Measurements from ENCODE around the gene ITPRIP. TPM values are rescaled to one million over a fixed set of nuclear protein-coding genes. Genes with fewer than 3 reads are reported as not detected.

ITPRIP gene
- total and polyA plus RNA-seq, 4 donors: 4.3 to 51.4 (median 18.9) TPM

DNA sequence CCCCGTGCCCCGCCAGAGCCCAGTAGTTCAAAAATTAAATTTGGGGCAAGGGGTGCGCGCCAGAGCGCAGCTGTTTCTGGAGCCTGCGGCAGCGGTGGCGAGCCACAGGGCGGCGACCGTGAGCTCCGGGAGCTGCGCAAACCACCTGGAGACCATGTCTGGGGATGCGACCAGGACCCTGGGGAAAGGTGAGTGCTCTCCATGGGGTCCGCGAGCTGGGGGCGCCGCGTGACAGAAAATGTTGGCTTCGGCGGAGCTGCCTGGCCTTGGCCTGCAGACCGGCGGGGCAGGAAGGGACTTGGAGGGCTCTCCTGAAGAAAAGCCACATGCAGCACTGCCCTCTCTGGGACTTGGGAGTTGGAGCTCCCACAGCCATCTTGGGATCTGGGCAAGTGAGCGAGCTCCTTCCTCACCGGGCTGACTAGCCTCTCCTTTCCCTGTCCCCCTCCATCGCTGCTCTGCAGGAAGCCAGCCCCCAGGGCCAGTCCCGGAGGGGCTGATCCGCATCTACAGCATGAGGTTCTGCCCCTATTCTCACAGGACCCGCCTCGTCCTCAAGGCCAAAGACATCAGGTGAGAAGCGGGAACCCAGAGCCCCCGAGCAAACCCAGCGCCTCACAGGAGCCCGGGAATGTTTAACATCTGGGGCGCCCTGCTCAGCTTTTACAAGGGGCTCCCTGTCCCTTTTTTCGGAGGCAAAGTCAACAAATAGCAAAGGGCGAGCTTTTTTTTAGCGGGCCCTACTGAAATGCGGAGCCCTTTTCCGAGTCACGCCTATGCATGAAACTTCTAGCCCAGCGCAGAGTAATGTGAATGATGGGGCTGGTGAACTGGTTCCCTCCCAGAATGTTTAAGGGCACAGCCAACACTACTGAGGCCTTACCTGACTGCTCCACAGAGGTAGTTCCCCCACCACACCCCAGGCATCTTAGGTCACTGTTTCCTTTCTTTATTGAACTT, 63.2 kb downstream of the ITPRIP start:
- WGBS, 2 donors: 19 to 23% methylated on average over 41 to 42 of the region's 42 CpGs
- Histone ChIP-seq H3K27ac (ENCODE audit: low read depth in 1 of 2, low read length in 2 of 2) (no peak overlapping the region), H3K4me1 (ENCODE audit: control insufficient read depth in 1 of 2, insufficient read depth in 2 of 2, low read length in 2 of 2) (no peaks in the 10 kb centered on the region), H3K4me3 (ENCODE audit: low read length in 2 of 2) (peak overlapping the region in 1 of 2 donors; percentile 22), H3K9me3 (ENCODE audit: control insufficient read depth, low read length) (no peaks in the 10 kb centered on the region), H3K36me3 (ENCODE audit: control insufficient read depth in 1 of 2, insufficient read depth in 2 of 2, low read length in 1 of 2) (no peaks in the 10 kb centered on the region), H3K27me3 (ENCODE audit: control insufficient read depth in 1 of 2, insufficient read depth in 2 of 2, low read length in 1 of 2) (no peaks in the 10 kb centered on the region)
- ATAC-seq (ENCODE audit: low FRiP score): peak; percentile 83
- intact Hi-C loops (cut with DNase I): no loop called here
- peak; percentile 57 to 78 for DNase-seq

DNA sequence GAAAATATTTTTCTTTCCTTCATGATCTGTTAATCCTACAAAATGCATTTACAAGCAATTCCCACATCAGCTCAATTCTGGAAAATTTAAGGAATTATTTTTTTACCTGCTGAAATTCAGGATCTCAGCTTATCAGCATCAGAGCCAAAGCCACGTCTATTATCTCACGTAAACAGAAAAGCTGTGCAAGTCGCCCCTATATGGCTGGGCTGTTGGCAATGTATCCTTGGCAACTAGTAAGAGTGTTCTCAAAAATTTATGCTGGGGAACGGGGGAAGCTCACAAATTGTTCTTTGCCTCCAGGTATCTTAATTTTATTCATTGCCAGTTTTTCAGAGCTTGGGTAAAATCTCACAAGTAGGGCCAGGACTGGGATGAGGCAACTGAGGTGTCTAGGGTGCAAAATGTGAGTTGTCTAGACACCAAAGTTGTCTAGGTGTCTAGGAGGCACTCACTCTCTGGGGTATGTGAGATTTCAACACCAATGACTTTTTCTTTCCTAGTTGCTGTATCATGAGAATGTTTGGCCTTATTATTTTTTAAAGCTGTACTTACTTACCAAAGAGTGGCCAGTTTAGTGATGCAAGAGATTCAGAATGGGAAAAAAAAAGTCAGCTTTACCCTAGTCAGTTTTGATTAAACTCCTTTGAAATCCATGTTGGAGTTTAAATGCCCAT, 64.2 kb downstream of the ITPRIP start:
- H3K27me3 ChIP-seq (ENCODE audit: control insufficient read depth in 1 of 2, insufficient read depth in 2 of 2, low read length in 1 of 2): no peaks in the 10 kb centered on the region
- H3K4me1 ChIP-seq (ENCODE audit: control insufficient read depth in 1 of 2, insufficient read depth in 2 of 2, low read length in 2 of 2): no peaks in the 10 kb centered on the region
- WGBS, 2 donors: 44 to 53% methylated on average over 4 of the region's 4 CpGs
- H3K4me3 ChIP-seq (ENCODE audit: low read length in 2 of 2): no peak overlapping the region
- DNase-seq (no peak), ATAC-seq (ENCODE audit: low FRiP score) (no peak)
- H3K27ac ChIP-seq (ENCODE audit: low read depth in 1 of 2, low read length in 2 of 2): no peak overlapping the region
- H3K9me3 ChIP-seq (ENCODE audit: control insufficient read depth, low read length): no peaks in the 10 kb centered on the region
- no peaks in the 10 kb centered on the region for H3K36me3 ChIP-seq (ENCODE audit: control insufficient read depth in 1 of 2, insufficient read depth in 2 of 2, low read length in 1 of 2)
- intact Hi-C loops (cut with DNase I): no loop called here

DNA sequence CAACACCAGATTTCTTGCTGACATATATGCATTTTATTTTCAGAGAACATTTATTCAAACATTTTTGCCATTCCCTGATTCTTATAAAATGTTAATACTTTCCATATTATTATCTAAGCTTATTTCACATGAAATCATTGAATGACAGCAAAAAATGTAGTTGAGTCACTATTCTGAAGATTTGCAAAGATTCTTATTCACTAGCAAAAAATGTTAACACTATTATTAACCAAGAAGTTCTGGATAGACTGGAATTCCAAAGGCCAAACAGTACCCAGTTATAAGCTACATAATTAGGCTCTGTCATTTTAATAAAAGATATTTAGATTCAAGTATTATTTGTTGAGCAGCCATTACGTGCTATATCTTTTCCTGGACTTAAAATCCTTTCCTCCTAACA, 65.0 kb downstream of the ITPRIP start:
- no peak for ATAC-seq (ENCODE audit: low FRiP score)
- Histone ChIP-seq H3K4me1 (ENCODE audit: control insufficient read depth in 1 of 2, insufficient read depth in 2 of 2, low read length in 2 of 2) (no peaks in the 10 kb centered on the region), H3K36me3 (ENCODE audit: control insufficient read depth in 1 of 2, insufficient read depth in 2 of 2, low read length in 1 of 2) (no peaks in the 10 kb centered on the region), H3K4me3 (ENCODE audit: low read length in 2 of 2) (no peak overlapping the region), H3K9me3 (ENCODE audit: control insufficient read depth, low read length) (no peaks in the 10 kb centered on the region), H3K27me3 (ENCODE audit: control insufficient read depth in 1 of 2, insufficient read depth in 2 of 2, low read length in 1 of 2) (no peaks in the 10 kb centered on the region), H3K27ac (ENCODE audit: low read depth in 1 of 2, low read length in 2 of 2) (no peak overlapping the region)
- no peak for DNase-seq
- 75 to 79% methylated on average over 1 of the region's 1 CpG for WGBS, 2 donors
- intact Hi-C loops (cut with DNase I): no loop called here

DNA sequence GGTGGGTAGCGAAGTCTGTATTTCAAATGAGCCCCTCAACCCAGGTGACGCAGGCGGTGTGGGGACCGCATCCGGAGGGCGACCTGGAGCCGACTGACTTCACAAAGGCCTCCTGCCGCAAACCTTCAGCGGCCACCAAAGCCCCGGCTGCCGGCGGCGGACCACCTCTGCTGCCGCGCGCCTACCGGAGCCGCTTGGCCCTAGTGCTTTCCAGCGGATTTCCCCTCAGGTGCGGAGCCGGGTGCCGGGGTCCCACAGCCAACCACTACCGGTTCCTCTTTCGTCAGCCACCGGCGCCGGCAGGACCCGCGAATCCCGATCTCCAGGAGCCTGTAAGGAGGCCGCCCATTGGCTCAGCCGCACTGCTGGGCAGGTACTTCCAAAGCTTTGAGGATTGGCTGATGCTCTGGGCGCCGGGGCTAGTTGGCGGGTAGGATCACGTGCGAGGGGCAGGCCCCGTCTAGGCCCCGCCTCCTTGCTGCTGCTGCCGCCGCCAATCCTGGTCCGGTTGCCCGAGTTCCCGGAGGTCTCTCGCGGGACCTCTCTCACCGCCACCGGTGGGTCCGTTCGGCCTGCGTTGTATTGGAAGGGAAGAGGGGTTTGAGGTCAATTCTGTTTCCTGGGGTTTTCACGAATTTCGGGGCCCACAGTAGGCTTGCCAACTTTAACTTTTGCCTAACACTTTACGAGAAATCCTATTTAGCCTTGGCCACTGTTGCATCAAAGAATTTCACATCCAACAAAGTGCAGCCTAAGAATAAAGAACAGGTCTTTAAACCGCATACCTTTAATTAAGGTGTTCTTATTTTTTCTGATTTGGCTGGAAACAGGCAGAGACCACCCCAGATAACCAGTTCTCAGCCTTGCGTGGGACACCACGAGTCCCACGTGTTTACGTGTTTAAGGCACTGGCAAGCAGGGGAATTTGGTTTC, 69.3 kb downstream of the ITPRIP start, which contains the start of gene GSTO2:
TSS of gene GSTO2 (plus strand) at position 472 of the 933 bp plus-strand sequence. CDS start 5,732 bp downstream, outside the sequence.
- intact Hi-C loops (cut with DNase I): no loop called here
- Histone ChIP-seq H3K4me3 (ENCODE audit: low read length in 2 of 2) (peak within 1 kb of the TSS; percentile 58 to 84), H3K4me1 (ENCODE audit: control insufficient read depth in 1 of 2, insufficient read depth in 2 of 2, low read length in 2 of 2) (no peaks in the 10 kb centered on the region), H3K9me3 (ENCODE audit: control insufficient read depth, low read length) (no peaks in the 10 kb centered on the region), H3K27me3 (ENCODE audit: control insufficient read depth in 1 of 2, insufficient read depth in 2 of 2, low read length in 1 of 2) (no peaks in the 10 kb centered on the region), H3K27ac (ENCODE audit: low read depth in 1 of 2, low read length in 2 of 2) (peak within 1 kb of the TSS; percentile 58 to 80), H3K36me3 (ENCODE audit: control insufficient read depth in 1 of 2, insufficient read depth in 2 of 2, low read length in 1 of 2) (peaks cover 2 to 3% of the 10 kb centered on the region in 2 donors)
- 1% methylated on average over 57 to 59 of the region's 59 CpGs for WGBS, 2 donors
- DNase-seq (peak; percentile 99 to 100), ATAC-seq (ENCODE audit: low FRiP score) (peak; percentile 100)

DNA sequence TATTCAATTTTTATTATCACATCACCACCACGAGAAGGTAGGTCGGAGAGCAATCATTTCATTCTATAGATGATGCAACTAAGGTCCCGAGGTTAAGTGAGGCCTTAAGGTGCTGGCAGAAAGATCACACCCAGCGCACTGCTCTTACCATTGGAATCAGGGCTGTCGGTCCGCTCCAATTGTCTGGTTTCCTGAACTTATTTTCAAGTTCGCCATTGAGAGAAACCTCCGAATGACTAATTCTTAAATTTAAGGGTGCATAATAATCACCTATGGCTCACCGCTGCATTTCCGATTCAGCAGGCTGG, 69.9 kb downstream of the ITPRIP start:
- Histone ChIP-seq H3K4me3 (ENCODE audit: low read length in 2 of 2) (peak overlapping the region; percentile 51 to 77), H3K27ac (ENCODE audit: low read depth in 1 of 2, low read length in 2 of 2) (peak overlapping the region; percentile 58 to 80), H3K27me3 (ENCODE audit: control insufficient read depth in 1 of 2, insufficient read depth in 2 of 2, low read length in 1 of 2) (no peaks in the 10 kb centered on the region), H3K4me1 (ENCODE audit: control insufficient read depth in 1 of 2, insufficient read depth in 2 of 2, low read length in 2 of 2) (no peaks in the 10 kb centered on the region), H3K36me3 (ENCODE audit: control insufficient read depth in 1 of 2, insufficient read depth in 2 of 2, low read length in 1 of 2) (peaks cover 2 to 3% of the 10 kb centered on the region in 2 donors), H3K9me3 (ENCODE audit: control insufficient read depth, low read length) (no peaks in the 10 kb centered on the region)
- ATAC-seq (ENCODE audit: low FRiP score): no peak
- intact Hi-C loops (cut with DNase I): no loop called here
- 2 to 5% methylated on average over 10 of the region's 10 CpGs for WGBS, 2 donors
- DNase-seq: no peak

DNA sequence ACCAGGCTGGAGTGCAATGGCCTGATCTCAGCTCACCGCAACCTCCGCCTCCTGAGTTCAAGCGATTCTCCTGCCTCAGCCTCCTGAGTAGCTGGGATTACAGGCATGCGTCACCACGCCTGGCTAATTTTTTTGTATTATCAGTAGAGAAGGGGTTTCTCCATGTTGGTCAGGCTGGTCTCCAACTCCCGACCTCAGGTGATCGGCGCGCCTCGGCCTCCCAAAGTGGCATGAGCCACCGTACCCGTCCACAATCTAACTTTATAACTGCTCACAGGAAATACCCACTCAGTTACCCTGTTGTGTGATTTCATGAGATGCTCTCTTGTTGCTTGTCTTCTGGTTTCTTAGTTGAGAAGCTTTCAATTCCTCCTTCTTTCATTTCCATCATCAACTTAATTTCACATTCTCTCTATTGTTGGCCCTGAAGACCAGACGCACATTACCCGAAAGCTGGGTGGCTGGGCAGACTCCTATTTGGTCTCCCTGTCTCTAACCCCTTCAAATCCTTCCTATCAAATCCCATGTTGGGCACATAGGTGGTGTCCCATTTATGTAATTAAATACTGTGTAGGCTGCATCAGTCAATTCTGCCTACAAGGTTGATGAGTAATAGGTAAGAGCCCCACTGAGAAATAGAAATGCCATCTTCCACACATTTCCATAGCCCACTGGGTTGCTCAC, 70.4 kb downstream of the ITPRIP start:
- H3K4me1 ChIP-seq (ENCODE audit: control insufficient read depth in 1 of 2, insufficient read depth in 2 of 2, low read length in 2 of 2): no peaks in the 10 kb centered on the region
- no peak for ATAC-seq (ENCODE audit: low FRiP score)
- H3K36me3 ChIP-seq (ENCODE audit: control insufficient read depth in 1 of 2, insufficient read depth in 2 of 2, low read length in 1 of 2): peaks cover 2 to 3% of the 10 kb centered on the region in 2 donors
- no peaks in the 10 kb centered on the region for H3K27me3 ChIP-seq (ENCODE audit: control insufficient read depth in 1 of 2, insufficient read depth in 2 of 2, low read length in 1 of 2)
- no peaks in the 10 kb centered on the region for H3K9me3 ChIP-seq (ENCODE audit: control insufficient read depth, low read length)
- intact Hi-C loops (cut with DNase I): no loop called here
- peak overlapping the region; percentile 51 to 77 for H3K4me3 ChIP-seq (ENCODE audit: low read length in 2 of 2)
- no peak for DNase-seq
- H3K27ac ChIP-seq (ENCODE audit: low read depth in 1 of 2, low read length in 2 of 2): no peak overlapping the region
- 93% methylated on average over 14 of the region's 14 CpGs for WGBS, 2 donors

DNA sequence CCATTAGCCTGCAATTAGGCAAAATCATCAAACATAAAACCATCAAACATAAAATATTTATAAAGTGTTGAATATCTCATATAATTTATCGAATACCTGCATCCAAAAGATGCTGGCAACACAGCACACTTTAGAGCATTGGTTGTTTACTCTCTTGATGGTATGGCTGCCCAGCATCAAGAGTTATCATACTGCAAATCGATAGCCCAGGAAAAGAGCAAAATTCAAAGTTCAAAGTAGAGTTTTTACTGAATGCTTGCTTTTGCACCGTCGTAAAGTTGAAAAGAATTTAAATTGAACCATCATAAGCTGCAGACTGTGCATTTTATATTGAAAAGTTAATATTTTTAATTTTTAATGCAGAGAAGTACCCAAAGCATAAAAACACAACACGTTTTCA, 73.5 kb downstream of the ITPRIP start:
- 88 to 91% methylated on average over 5 of the region's 5 CpGs for WGBS, 2 donors
- intact Hi-C loops (cut with DNase I): no loop called here

DNA sequence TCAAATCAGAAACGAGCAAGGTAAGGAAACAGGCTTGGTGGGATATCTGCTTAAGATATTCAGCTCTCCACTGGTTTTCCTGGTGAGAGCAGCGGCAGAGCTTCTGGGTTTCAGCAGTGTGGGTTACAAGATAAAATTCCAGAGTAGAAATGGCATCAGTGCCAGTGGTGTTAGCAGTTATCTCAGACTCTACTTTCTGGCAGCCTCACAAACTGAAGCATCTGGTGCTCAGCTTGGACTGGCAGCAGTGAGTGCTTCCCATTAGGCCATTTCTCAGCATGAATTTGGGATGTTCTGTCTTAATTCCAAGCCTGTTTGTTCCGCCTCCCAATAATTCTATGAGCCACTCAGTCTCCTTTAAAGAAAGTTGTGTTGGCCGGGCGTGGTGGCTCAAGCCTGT, 76.2 kb downstream of the ITPRIP start:
- peaks cover 0 to 1% of the 10 kb centered on the region in 2 donors for H3K4me1 ChIP-seq (ENCODE audit: control insufficient read depth in 1 of 2, insufficient read depth in 2 of 2, low read length in 2 of 2)
- peaks cover 3% of the 10 kb centered on the region in 2 donors for H3K36me3 ChIP-seq (ENCODE audit: control insufficient read depth in 1 of 2, insufficient read depth in 2 of 2, low read length in 1 of 2)
- H3K9me3 ChIP-seq (ENCODE audit: control insufficient read depth, low read length): no peaks in the 10 kb centered on the region
- no peak overlapping the region for H3K4me3 ChIP-seq (ENCODE audit: low read length in 2 of 2)
- intact Hi-C loops (cut with DNase I): no loop called here
- ATAC-seq (ENCODE audit: low FRiP score) (no peak), DNase-seq (no peak)
- H3K27me3 ChIP-seq (ENCODE audit: control insufficient read depth in 1 of 2, insufficient read depth in 2 of 2, low read length in 1 of 2): no peaks in the 10 kb centered on the region
- 86 to 87% methylated on average over 5 of the region's 5 CpGs for WGBS, 2 donors
- no peak overlapping the region for H3K27ac ChIP-seq (ENCODE audit: low read depth in 1 of 2, low read length in 2 of 2)

More for the DNA sequence above, 73.5 kb downstream of the ITPRIP start:
- Histone ChIP-seq H3K4me3 (ENCODE audit: low read length in 2 of 2) (no peak overlapping the region), H3K27ac (ENCODE audit: low read depth in 1 of 2, low read length in 2 of 2) (no peak overlapping the region), H3K9me3 (ENCODE audit: control insufficient read depth, low read length) (no peaks in the 10 kb centered on the region), H3K27me3 (ENCODE audit: control insufficient read depth in 1 of 2, insufficient read depth in 2 of 2, low read length in 1 of 2) (no peaks in the 10 kb centered on the region), H3K36me3 (ENCODE audit: control insufficient read depth in 1 of 2, insufficient read depth in 2 of 2, low read length in 1 of 2) (peaks cover 3 to 4% of the 10 kb centered on the region in 2 donors), H3K4me1 (ENCODE audit: control insufficient read depth in 1 of 2, insufficient read depth in 2 of 2, low read length in 2 of 2) (peaks cover 0 to 1% of the 10 kb centered on the region in 2 donors)
- DNase-seq (no peak), ATAC-seq (ENCODE audit: low FRiP score) (no peak)
